SIG-M5 treated with dmso at 0.1 percent for 504 hours (cell line): ENCODE data around the gene NAP1L4.
A peak's percentile ranks its signal among the peaks of the same experiment; 100 is the strongest.

Experiments used
- DNase-seq: peaks from one replicate; lab custom pipeline; 2025; ENCODE audit not compliant: unreplicated experiment; lab: John Stamatoyannopoulos, UW

NAP1L4 gene

GRCh38 chr11:2963761-2964160, 28.4 kb downstream of the NAP1L4 start:
- no peak for DNase-seq

GRCh38 chr11:2963112-2963754, 28.9 kb downstream of the NAP1L4 start:
- no peak for DNase-seq

- DNase-seq, result no peak
Measured at GRCh38 chr11:2961080-2961479, 31.0 kb downstream of the NAP1L4 start.

DNA sequence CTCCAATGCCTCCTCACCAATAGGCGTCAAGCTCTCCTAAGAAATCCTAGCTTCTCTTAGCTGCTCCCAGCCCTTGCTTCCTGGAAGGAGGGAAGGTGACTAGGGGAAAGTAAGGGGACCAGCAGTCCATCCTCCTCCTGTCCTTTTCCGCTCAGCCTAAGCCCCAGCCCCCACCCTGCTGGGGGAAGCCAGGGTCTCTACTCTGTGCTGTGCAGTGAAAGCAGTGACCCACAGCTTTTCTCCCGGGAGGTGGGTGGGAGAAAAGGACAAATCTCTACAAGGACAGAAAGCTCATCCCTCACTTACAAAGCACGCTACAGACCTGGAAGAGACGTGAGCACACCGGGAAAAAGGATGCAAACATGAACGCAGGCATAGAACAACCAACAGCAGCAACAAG, 32.0 kb downstream of the NAP1L4 start:
- DNase-seq, result no peak

GRCh38 chr11:2958251-2958650, 33.9 kb downstream of the NAP1L4 start:
- peak; percentile 45 for DNase-seq

GRCh38 chr11:2955906-2956476, 36.1 kb downstream of the NAP1L4 start:
- no peak for DNase-seq

DNA sequence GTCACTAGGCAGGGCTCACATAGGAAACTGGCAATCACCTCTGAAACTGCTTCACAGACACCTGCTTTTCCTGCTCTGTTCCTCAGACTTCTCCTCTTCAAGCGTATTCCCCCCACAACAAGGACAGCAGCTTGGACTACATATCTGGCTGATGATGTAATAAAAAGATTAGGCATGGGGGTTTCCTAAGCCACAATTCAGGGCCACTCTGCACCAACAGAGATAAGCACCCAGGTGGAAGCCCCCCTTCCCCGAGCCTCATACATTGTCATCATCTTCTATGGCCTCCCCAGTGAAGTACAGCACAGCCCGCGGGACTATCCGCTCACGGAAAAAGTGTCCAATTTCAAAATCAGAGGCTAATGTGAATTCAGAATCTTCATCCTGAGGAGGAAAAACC, 37.9 kb downstream of the NAP1L4 start:
- DNase-seq, result no peak

DNA sequence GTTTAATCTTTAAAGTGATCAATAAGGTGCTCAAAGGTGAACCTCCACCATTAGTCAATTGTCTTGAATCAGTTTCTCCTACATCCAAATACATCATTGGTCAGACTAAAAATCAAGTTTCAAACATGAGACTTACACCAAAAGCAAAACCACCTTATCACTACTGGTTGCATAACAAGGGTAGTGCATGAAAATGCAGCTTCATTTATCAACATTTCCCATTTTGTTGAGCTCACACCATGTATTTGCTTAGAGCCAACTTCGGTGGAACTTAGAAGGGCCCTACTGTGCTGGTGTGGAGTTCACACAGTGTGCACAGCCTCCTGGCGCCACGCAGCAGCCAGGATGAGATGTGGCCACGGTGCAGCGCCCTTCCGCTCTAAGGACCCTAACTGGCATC, 39.8 kb downstream of the NAP1L4 start:
- DNase-seq, result no peak

DNA sequence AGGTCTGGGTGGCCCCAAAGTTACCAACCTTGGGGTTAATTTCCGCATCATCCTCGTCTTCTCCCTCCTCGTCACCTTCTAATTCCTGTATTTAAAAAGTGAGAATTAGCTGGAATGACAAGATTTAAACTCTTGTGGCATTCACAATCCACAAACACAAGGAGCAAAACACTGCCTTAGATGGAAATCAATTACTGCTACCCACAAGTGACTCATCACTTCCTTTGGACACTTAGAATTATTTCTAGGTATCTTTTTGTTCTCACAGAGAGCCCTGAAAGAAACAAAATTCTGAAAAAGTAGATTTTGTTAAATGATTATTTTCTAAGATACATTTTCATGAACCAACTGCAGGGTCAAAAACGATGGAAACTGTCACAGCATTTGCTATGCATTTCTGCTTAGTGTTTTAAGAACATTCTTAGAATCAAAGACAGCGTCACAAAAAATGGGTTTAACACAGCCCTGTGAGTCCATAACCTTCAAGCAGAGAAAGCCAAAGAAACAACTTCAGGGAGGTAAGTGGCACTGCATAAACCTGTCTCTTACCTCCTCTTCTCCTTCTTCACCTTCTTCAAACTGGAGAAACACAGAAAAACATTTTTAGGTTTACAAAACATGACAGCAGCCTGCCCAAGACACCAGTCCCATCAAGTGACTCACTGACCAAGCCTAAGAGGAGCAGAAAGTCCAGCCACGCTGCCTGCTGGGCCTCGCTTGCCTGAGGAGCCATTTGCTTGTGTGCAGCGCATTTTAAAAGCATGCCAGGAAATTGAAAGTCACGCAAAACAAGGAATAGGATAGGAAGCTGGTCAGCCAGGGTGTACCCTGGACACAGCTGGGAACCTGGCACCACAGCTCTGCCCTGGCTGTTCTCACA, 40.7 kb downstream of the NAP1L4 start:
- DNase-seq, result no peak

DNA sequence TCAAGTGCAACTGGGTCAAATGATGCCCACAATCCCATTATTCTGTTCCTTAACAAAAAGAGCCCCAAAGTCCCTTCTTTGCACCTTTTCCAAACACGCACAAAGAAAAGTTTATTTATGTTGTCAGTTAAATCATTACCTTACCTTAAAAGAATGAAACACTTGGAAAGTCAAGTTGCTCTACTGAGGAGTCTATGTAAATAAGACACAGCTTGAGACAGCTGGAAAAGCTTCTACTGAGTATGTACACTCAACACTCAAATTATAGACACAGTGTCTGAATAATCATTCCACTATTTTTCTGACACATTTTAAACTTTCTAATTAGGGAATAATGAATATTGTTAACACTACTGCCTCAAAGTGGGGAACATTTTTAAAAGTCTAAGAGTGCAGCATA, 41.3 kb downstream of the NAP1L4 start:
- DNase-seq, result no peak

DNA sequence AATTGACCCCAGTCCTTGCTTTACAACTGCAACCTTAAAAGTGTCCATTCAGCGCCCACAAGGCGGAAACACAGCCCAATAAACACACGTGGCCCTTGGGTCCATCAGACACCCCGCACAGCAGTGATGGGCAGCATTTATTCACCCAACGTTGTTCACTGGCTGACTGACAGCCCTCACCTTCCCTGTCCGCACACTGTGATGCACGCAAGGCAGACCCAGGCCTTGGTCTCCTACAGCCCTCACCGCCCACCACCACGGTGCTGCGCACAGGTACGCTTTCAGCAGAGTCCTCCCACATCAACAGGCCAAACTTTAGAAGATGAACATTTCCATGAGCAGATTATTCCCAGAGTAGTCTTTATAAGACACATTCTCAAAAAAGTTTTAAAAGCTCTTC, 42.2 kb downstream of the NAP1L4 start:
- DNase-seq, result no peak

- no peak for DNase-seq
Measured at GRCh38 chr11:2947744-2948143, 44.4 kb downstream of the NAP1L4 start.

GRCh38 chr11:2945757-2946287, 46.3 kb downstream of the NAP1L4 start:
- DNase-seq, result no peak

GRCh38 chr11:2945031-2945756, 46.9 kb downstream of the NAP1L4 start:
- no peak for DNase-seq

GRCh38 chr11:2944530-2944929, 47.6 kb downstream of the NAP1L4 start:
- no peak for DNase-seq

DNA sequence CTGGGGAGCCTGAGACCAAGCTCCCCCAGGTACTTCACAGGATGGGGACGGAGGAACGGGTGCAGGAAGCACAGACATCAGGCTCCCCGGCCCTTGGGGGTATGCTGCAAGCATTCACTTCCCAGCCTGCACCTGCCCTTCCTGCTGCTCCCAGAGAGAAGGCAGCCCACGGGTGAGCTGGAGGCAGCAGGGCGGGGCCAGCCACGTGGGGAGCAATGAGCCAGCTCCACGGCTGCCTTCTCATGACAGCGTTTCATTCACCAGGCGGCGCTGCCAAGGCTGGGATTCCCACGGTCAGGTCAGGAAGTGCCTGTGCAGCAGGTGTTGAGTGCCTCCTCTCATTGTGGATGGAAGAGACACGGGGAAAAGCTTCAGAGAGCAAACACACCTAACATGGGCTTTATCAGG, 48.4 kb downstream of the NAP1L4 start:
- DNase-seq, result no peak

GRCh38 chr11:2942872-2943710, 49.0 kb downstream of the NAP1L4 start:
- DNase-seq, result no peak

DNA sequence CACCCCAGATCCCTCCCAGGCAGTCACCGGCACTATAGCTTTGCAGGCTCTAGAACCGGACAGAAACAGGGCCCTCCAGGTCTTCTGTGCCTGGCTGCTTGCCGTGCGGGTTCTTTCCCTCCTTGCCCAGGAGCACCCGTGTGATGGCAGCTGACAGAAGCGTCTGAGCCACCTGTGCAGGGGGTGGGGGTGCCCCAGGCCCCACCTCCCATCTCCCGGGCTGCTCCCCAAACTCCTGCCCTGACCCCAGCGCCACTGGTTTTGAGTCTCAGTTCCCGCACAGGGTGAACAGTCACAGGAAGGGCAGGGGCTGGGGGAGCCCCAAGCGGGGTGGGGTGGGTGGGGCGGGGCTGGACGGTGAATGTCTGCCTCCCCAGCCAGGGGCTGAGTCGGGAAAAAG, 49.7 kb downstream of the NAP1L4 start:
- DNase-seq, result no peak

GRCh38 chr11:2940921-2941821, 51.0 kb downstream of the NAP1L4 start:
- DNase-seq, result no peak
